Pancreas (tissue), 10 donors: ENCODE data around the gene ACE2. TPM values are rescaled to one million over a fixed set of nuclear protein-coding genes. Genes with fewer than 3 reads are reported as not detected.

Experiments used
- ATAC-seq, 4 donors: fragments of 200-7000 bp; cut with Tn5 transposase; one replicate each; pipeline versions ENCODE4 v1.8.0 to v1.9.1; 2020; ENCODE audit warnings: mild to moderate bottlenecking in 4 of 4, moderate library complexity in 4 of 4
- DNase-seq, 6 donors: peaks; one replicate each; pipeline ENCODE4 v3.0.0-alpha.2; 2020
- FAIRE-seq: peaks from 2 replicates; lab custom pipeline; 2012; peaks lifted over from hg19 to GRCh38; lab: Jason Lieb, UNC
- H3K27ac ChIP-seq, 4 donors: fragments of 200-600 bp; sonication (generic); 1 replicate in 3 of 4; 2 replicates in 1 of 4; pipeline versions ENCODE4 v1.5.0 to v1.8.0; 2020
- H3K27me3 ChIP-seq, 4 donors: fragments of 200-600 bp; one replicate each; pipeline ENCODE4 v1.8.0; 2021
- H3K36me3 ChIP-seq, 3 donors: fragments of 200-600 bp; sonication (generic) in 1 of 3; one replicate each; pipeline versions ENCODE4 v1.5.0 to v1.8.0; 2020 to 2021
- H3K4me1 ChIP-seq, 3 donors: fragments of 200-600 bp; one replicate each; pipeline ENCODE4 v1.8.0; 2021
- H3K4me3 ChIP-seq, 4 donors: fragments of 200-600 bp; sonication (generic) in 2 of 4; one replicate each; pipeline versions ENCODE4 v1.5.0 to v1.8.0; 2020 to 2021
- H3K9me3 ChIP-seq, 4 donors: fragments of 200-600 bp; one replicate each; pipeline ENCODE4 v1.8.0; 2021
- WGBS, 2 donors: extraction: QIAGEN DNeasy Blood & Tissue Kit; methylation state at CpG; one replicate each; pipeline ENCODE4 v1.1.7; 2013; 5-methylcytosine and 5-hydroxymethylcytosine counted together
- intact Hi-C, 3 donors: fragments of 100-400 bp; cut with DNase I; formaldehyde crosslinking; loops; one replicate each; pipeline versions ENCODE4 v1.11.1 to v1.14.2; 2022
- polyA plus RNA-seq, 2 donors: library from polyadenylated mRNA; stranded (reverse); fragments of 200-250 nt; gene quantifications; one replicate each; pipeline ENCODE4 v1.2.3, GENCODE V29; 2013
- total RNA-seq, 6 donors: library from RNA; stranded (reverse); fragmentation: NEBNext Ultra II Directional in 4 of 6; extraction: Animal tissue kit (Norgen Biotek cat#: 25700) in 4 of 6; gene quantifications; one replicate each; pipeline versions ENCODE4 v1.2.1 to v1.2.4, GENCODE V29; 2021 to 2023
- TF ChIP-seq, protein P1 (sequence below), 4 donors: fragments of 200-600 bp; sonication (generic) in 3 of 4; IDR thresholded peaks; one replicate each; pipeline versions ENCODE4 v1.5.0 to v1.8.0; 2021; ENCODE audit warnings: antibody characterized with exemption in 4 of 4
- donor health status: healthy with polysubstance abuse.
- donor health status: DM: no; HTN: no; CAD: no; lungs with moderate emphysema.
- donor health status: DM: no; HTN: no; CAD: no.
- donor health status: control.
- donor health status: control.
- donor health status: Bipolar disorder and iron deficiency.
- donor health status: DM: yes; HTN: yes; CAD: no.
- donor health status: DM: no; HTN: no; CAD: no.
- donor health status: DM: no; HTN: no; CAD: no.
- donor health status: DM: yes; HTN: yes; CAD: no.

ACE2 gene
- total and polyA plus RNA-seq, 8 donors, result 0.49 to 3.4 (median 1.8) TPM

DNA sequence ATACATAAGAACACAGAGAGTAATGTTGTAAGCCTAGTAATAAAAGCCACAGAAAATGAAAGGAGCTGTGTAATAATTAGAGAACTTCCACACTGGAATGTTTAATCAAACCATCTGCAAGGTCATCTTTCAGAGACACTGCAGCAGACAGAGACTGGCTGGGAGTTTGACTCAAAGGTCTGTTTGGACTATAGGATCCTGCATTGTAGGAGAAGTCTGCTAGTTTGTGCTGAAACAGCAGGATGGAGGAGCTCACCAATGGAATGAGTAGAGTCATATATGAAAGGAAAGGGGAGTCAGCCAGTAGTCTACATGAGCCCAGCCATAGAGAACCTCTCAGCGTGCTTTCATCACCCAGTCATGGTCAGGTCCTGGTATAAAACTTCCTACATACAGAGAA, 4.5 kb upstream of the ACE2 start:
- H3K36me3 ChIP-seq, result no peaks in the 10 kb centered on the region
- TF ChIP-seq, protein P1, sequence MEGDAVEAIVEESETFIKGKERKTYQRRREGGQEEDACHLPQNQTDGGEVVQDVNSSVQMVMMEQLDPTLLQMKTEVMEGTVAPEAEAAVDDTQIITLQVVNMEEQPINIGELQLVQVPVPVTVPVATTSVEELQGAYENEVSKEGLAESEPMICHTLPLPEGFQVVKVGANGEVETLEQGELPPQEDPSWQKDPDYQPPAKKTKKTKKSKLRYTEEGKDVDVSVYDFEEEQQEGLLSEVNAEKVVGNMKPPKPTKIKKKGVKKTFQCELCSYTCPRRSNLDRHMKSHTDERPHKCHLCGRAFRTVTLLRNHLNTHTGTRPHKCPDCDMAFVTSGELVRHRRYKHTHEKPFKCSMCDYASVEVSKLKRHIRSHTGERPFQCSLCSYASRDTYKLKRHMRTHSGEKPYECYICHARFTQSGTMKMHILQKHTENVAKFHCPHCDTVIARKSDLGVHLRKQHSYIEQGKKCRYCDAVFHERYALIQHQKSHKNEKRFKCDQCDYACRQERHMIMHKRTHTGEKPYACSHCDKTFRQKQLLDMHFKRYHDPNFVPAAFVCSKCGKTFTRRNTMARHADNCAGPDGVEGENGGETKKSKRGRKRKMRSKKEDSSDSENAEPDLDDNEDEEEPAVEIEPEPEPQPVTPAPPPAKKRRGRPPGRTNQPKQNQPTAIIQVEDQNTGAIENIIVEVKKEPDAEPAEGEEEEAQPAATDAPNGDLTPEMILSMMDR (IDR thresholded peaks at IDR 0.05), result no peak
- 53 to 100% methylated on average over 1 of the region's 1 CpG for WGBS, 2 donors
- peaks cover 0 to 26% (median 0%) of the 10 kb centered on the region in 4 donors for H3K27me3 ChIP-seq
- FAIRE-seq, result no peak
- no peak for ATAC-seq
- no peaks in the 10 kb centered on the region for H3K9me3 ChIP-seq
- H3K4me1 ChIP-seq, result peaks cover 0 to 7% (median 0%) of the 10 kb centered on the region in 3 donors
- intact Hi-C loops, result no loop called here
- no peak for DNase-seq
- no peak overlapping the region for H3K27ac ChIP-seq
- no peak overlapping the region for H3K4me3 ChIP-seq

DNA sequence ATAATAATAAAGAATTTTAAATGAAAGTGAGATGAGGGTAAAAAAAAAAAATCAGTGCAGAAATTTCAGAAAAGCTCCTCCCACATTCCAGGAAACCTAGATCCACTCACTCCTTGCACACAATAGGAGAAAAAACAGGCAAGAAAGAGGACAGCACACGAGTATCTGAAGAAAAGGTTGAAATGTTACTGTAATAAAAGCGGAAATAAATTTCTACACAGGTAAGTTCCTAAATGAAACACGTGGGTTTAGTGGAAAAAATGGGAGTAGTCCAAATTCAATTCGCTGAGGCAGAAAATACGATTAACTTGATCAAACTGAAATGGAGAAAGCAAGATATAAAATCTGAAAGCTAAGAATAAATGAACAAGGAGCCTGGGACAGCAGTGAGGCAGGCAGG, 2.0 kb upstream of the ACE2 start:
- TF ChIP-seq, protein P1 (IDR thresholded peaks at IDR 0.05), result no peak
- H3K36me3 ChIP-seq, result no peaks in the 10 kb centered on the region
- H3K27ac ChIP-seq, result no peak overlapping the region
- H3K9me3 ChIP-seq, result no peaks in the 10 kb centered on the region
- no peak overlapping the region for H3K4me3 ChIP-seq
- FAIRE-seq (no peak), ATAC-seq (no peak), DNase-seq (no peak)
- peaks cover 0 to 7% (median 0%) of the 10 kb centered on the region in 3 donors for H3K4me1 ChIP-seq
- intact Hi-C loops, result no loop called here
- WGBS, 2 donors, result 59 to 75% methylated on average over 5 of the region's 5 CpGs
- H3K27me3 ChIP-seq, result peaks cover 0 to 29% (median 0%) of the 10 kb centered on the region in 4 donors

DNA sequence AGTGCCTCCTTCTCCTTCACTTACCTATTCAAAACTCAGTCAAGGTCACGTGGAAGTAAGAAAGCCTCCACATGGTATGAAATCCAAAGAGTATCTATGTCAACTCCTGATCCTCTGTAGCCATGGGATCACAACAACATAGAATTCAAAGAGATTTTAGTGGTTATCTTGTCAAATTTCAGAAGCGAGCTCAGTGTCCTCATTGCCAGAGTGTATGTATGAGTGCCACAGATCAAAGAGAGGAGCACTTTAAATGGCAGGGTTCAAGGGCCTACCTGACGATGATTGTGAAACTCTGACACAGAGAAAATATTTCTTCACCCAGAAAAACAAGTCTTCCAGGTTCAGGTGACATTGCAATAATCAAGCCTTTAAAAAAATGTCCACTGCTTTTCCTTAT, 1.2 kb upstream of the ACE2 start:
- H3K4me3 ChIP-seq, result no peak overlapping the region
- DNase-seq, result no peak
- peaks cover 0 to 25% (median 0%) of the 10 kb centered on the region in 4 donors for H3K27me3 ChIP-seq
- H3K4me1 ChIP-seq, result peaks cover 0 to 7% (median 0%) of the 10 kb centered on the region in 3 donors
- no peak for ATAC-seq
- WGBS, 2 donors, result 62 to 72% methylated on average over 3 of the region's 3 CpGs
- intact Hi-C loops, result no loop called here
- TF ChIP-seq, protein P1 (IDR thresholded peaks at IDR 0.05), result no peak
- no peaks in the 10 kb centered on the region for H3K36me3 ChIP-seq
- no peak overlapping the region for H3K27ac ChIP-seq
- no peak for FAIRE-seq
- no peaks in the 10 kb centered on the region for H3K9me3 ChIP-seq

DNA sequence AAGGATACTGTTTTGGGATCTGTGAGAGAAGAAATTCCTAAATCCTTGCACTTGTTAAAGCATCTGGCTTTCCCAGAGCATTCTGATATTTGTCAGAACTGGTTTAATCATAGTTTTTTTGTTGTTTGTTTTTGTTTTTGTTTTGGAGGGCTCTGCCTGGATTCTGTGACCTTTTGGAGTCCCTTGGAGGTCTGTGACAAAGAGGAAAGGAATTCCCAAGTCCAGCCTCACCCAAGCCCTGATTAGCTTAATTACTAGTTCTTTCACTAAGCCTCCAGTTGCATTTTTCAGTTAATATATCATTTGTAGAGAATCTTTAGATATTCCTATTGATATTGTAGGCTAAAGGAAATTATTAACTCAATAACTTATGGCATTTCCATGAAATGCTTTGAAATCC, 711 bp downstream of the ACE2 start:
- Histone ChIP-seq H3K36me3 (no peaks in the 10 kb centered on the region), H3K4me1 (no peaks in the 10 kb centered on the region), H3K27ac (no peak overlapping the region), H3K27me3 (peaks cover 0 to 26% (median 0%) of the 10 kb centered on the region in 4 donors), H3K4me3 (no peak overlapping the region), H3K9me3 (no peaks in the 10 kb centered on the region)
- TF ChIP-seq, protein P1 (IDR thresholded peaks at IDR 0.05), result no peak
- FAIRE-seq, result no peak
- DNase-seq, result no peak
- intact Hi-C loops, result no loop called here
- ATAC-seq, result no peak

DNA sequence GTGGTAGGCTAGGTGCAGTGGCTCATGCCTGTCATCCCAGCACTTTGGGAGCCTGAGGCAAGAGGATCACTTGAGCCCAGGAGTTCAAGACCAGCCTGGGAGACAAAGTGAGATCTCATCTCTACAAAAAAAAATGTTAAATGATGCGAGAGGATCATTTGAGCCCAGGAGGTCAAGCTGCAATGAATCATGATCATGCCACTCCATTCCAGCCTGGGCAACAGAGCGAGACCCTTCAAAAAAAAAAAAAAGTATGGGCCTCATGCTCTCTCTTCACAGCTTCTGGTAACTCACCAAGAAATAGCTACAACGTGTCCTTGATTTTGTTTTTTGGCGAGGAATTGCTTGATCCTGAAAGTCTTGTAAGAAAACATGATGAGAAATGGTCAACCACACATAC, 1.3 kb downstream of the ACE2 start:
- no peaks in the 10 kb centered on the region for H3K9me3 ChIP-seq
- H3K36me3 ChIP-seq, result no peaks in the 10 kb centered on the region
- no peak for FAIRE-seq
- intact Hi-C loops, result no loop called here
- H3K27me3 ChIP-seq, result peaks cover 0 to 26% (median 0%) of the 10 kb centered on the region in 4 donors
- no peak overlapping the region for H3K4me3 ChIP-seq
- DNase-seq, result no peak
- ATAC-seq, result no peak
- no peak overlapping the region for H3K27ac ChIP-seq
- 55 to 77% methylated on average over 4 of the region's 4 CpGs for WGBS, 2 donors
- H3K4me1 ChIP-seq, result no peaks in the 10 kb centered on the region
- TF ChIP-seq, protein P1 (IDR thresholded peaks at IDR 0.05), result no peak
